ENCODE results near the gene CDC20B.
"Not testable (repeated sequence)": the region's sequence is repeated elsewhere in the genome, so short reads cannot be mapped to it uniquely, and the experiment has no call there.

CDC20B gene

DNA sequence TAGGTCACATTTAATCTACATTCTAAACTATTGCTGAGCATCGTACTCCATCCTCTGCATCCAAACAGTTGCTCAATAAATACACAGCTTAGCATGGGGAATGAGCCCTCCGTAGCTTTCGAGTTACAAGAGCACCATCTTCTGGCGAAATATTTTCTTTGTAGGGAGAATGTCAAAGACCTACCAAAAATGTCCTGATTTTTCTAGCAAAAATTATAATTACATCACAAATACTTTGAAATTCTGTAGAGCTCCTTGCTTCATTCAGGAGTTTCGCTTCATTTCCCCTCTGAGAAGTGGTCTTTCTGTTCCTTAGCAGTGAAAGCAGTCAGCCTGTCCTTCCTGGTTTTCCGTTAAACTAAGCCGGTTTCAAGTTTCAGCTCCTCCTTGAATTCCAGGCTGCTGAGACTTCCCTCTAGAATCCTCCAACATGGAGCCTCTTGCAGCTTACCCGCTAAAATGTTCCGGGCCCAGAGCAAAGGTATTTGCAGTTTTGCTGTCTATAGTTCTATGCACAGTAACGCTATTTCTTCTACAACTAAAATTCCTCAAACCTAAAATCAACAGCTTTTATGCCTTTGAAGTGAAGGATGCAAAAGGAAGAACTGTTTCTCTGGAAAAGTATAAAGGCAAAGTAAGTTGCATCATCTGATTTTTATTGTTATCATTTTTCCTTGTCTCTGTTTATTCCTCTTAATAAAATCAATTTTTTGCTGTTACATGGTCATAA lies 13.0 kb downstream of the CDC20B start, which contains the start of gene GPX8:
Gene GPX8 (plus strand): TSS at position 409 of the 730 bp plus-strand sequence. CDS start 22 bp downstream, at position 431.
- peak; percentile 59 for DNase-seq

- no peak for DNase-seq
Observed at GRCh38 chr5:55154873-55155272, 18.1 kb downstream of the CDC20B start.

DNA sequence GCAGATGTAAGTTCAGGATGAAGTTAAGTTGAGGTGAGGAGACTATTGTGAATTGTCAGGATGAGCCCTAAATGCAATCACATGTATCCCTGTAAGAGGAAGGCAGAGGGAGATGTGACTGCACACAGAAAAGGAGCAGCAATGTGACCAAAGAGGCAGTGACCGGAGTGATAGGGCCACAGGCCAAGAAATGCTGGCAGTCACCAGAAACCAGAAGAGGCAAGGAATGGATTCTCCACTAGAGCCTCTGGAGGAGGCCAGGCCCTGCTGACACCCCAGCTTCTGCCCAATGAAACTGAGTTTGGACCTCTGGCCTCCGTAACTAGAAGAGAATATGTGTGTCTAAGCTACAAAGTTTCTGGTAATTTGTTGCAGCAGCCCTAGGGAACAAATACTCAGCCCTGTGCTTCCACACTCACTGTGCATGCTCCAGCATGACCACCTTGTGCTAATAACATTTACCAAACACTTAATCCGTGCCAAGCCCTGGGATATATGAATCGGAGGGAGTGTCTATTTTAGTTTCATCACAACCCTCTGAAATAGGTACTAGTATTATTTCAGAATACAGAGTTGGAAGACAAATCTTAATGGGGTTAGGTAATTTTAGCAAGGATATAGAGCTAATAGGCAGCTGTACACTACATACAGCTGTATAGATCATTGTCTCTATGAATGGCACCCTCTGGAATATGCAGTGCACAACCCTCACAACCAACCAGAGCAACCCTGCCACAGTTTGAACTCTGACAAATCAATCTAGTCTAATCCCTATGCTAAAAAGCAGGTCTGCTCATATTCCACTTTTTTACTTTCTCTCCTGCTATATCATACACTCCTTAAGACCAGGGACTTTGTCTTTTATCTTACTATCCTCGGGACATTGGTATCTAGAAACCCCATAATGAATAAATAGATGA lies 20.8 kb downstream of the CDC20B start:
- DNase-seq: no peak

- DNase-seq: no peak
Observed at GRCh38 chr5:55149308-55149795, 23.6 kb downstream of the CDC20B start.

- peak; percentile 86 for DNase-seq
Observed at GRCh38 chr5:55146543-55147151, 26.3 kb downstream of the CDC20B start.

GRCh38 chr5:55146080-55146479 lies 26.9 kb downstream of the CDC20B start:
- no peak for DNase-seq

GRCh38 chr5:55143624-55144023 lies 29.4 kb downstream of the CDC20B start:
- DNase-seq: no peak

- DNase-seq: peak; percentile 46
Observed at GRCh38 chr5:55141945-55142690, 30.9 kb downstream of the CDC20B start.

GRCh38 chr5:55140908-55141665 lies 31.9 kb downstream of the CDC20B start:
- no peak for DNase-seq

GRCh38 chr5:55136521-55136920 lies 36.5 kb downstream of the CDC20B start:
- DNase-seq: no peak

DNA sequence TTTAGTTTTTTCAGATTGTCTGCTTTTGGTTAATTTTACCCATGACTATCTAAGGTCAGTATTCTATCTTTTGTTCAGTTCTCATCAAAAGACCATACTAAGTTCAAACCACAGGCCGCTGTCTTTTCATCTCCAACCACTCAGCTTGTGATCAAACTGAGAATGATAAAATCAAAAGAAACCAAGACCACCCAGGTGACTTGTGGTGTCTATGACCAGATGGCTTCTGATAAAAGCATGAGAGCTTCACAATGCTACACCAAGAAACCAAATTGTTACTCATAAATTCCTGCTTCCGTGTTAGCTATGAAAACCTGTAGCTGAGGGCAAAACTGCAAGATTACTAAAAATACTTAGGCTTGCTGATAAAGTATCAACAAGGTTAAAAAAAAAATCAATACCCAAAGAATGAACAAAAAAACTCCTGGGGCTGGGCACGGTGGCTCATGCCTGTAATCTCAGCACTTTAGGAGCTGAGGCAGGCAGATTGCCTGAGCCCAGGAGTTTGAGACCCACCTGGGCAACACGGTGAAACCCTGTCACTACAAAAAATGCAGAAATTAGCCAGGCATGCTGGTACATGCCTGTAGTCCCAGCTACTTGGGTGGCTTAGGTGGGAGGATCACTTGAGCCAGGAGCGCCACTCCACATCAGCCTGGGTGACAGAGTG lies 38.8 kb downstream of the CDC20B start:
- peak; percentile 23 for DNase-seq

GRCh38 chr5:55123365-55123764 lies 49.6 kb downstream of the CDC20B start:
- DNase-seq: no peak

- DNase-seq: no peak
Observed at GRCh38 chr5:55114061-55114460, 58.9 kb downstream of the CDC20B start.

- DNase-seq: no peak
Observed at GRCh38 chr5:55113327-55113726, 59.6 kb downstream of the CDC20B start.

- no peak for DNase-seq
Observed at GRCh38 chr5:55110217-55110616, 62.8 kb downstream of the CDC20B start.

- no peak for DNase-seq
Observed at GRCh38 chr5:55108661-55109060, 64.3 kb downstream of the CDC20B start.

- not testable (repeated sequence) for DNase-seq
Observed at GRCh38 chr5:55105976-55106375, 67.0 kb downstream of the CDC20B start.

GRCh38 chr5:55104946-55105701 lies 67.9 kb downstream of the CDC20B start:
- peak; percentile 20 for DNase-seq

DNA sequence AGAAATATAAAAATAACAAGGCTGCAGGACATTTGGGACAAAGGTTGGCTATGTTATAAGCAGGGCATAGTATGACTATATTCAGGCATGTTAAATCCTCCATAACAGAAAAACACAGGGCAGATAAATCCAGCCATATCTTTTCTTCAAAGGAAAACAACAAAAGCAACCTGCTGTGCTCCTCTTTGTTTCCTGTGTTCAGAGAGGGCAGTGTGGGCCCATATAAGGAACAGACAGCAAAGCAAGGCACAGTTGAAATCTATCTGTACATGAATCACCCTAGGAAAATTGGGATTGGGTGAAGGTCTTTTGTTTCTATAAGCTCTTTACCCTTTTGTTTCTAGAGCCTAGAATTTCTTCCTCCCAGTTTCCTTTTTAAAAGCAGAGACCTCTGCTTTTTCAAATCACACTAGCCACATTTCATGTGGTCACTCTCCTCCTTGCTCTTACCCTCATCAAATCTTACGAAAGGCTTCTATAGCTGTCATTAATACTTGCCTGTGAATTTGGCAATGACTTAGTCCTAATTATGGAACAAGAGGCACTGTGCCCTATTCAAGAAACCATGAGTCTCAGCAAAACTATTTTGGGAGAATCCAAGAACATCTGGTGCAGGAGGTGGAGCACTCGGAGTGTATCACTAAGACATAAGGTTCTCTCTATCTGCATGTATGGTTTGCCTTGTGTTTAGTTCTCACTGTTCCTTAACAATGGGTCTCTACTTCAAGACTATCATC lies 68.8 kb downstream of the CDC20B start:
- DNase-seq: peak; percentile 33

- peak; percentile 45 for DNase-seq
Observed at GRCh38 chr5:55102348-55102747, 70.6 kb downstream of the CDC20B start, which contains the start of gene GZMA. TSS of gene GZMA (plus strand) at chr5:55102646. CDS start at chr5:55102683, 37 bp downstream.
